Activated CD4-positive, alpha-beta T cell treated with anti-CD3 and anti-CD28 coated beads, Interleukin-2, amount 10 ng/mL, durations not matched to agents 7 days and 5 days (primary cell): Measurements from ENCODE around the gene MEN1. TPM values are rescaled to one million over a fixed set of nuclear protein-coding genes. Genes with fewer than 3 reads are reported as not detected.
A peak's percentile ranks its signal among the peaks of the same experiment; 100 is the strongest.

Experiments
- CTCF ChIA-PET: fragments of 350-600 bp; sonication (Branson Sonifier 250); formaldehyde crosslinking; loops from one replicate; lab custom pipeline; 2021; ENCODE audit warnings: antibody characterized with exemption; lab: Charles Lee
- POLR2A ChIA-PET: fragments of 350-600 bp; sonication (Branson Sonifier 250); formaldehyde crosslinking; loops from one replicate; lab custom pipeline; 2021; ENCODE audit warnings: antibody characterized with exemption; lab: Charles Lee
- DNase-seq: peaks from one replicate; pipeline ENCODE4 v3.0.0-alpha.2; 2020
- H3K27ac Mint-ChIP-seq: one replicate; pipeline ENCODE4 v1.8.0; 2021; ENCODE audit warnings: mild to moderate bottlenecking, moderate library complexity, mixed read lengths
- H3K27me3 Mint-ChIP-seq: one replicate; pipeline ENCODE4 v1.8.0; 2021; ENCODE audit warnings: mixed read lengths
- H3K36me3 Mint-ChIP-seq: one replicate; pipeline ENCODE4 v1.8.0; 2021; ENCODE audit warnings: low read depth, mixed read lengths
- H3K4me1 Mint-ChIP-seq: one replicate; pipeline ENCODE4 v1.8.0; 2021; ENCODE audit warnings: mixed read lengths
- H3K4me3 Mint-ChIP-seq: one replicate; pipeline ENCODE4 v1.8.0; 2021; ENCODE audit warnings: mild to moderate bottlenecking, moderate library complexity, mixed read lengths
- H3K9me3 Mint-ChIP-seq: one replicate; pipeline ENCODE4 v1.8.0; 2021; ENCODE audit warnings: mixed read lengths
- total RNA-seq, 2 experiments: library from RNA; stranded (reverse); gene quantifications; one replicate each; pipeline ENCODE4 v1.2.3, GENCODE V29; 2021

The MEN1 gene
- total RNA-seq, 2 experiments from 2014 or later: 35.1 to 38.7 TPM

- H3K36me3 Mint-ChIP-seq: no peaks in the 10 kb centered on the region
- ChIA-PET POLR2A (interaction anchor here (0.6 kb wide), 1 partner anchor 287 kb away, joined by 3 read pairs; the partner anchor contains the start of genes FAU and MRPL49), CTCF (interaction anchor here (0.6 to 1.6 kb wide), 7 partner anchors 10 to 282 kb away, joined by 3 to 4 read pairs (median 3); partner anchors contain the start of genes ARL2, VPS51 and ZNHIT2)
- no peak overlapping the region for H3K4me3 Mint-ChIP-seq
- H3K4me1 Mint-ChIP-seq: peaks cover 6% of the 10 kb centered on the region
- no peaks in the 10 kb centered on the region for H3K27me3 Mint-ChIP-seq
- no peaks in the 10 kb centered on the region for H3K9me3 Mint-ChIP-seq
- no peak overlapping the region for H3K27ac Mint-ChIP-seq
- DNase-seq: no peak
Measured at GRCh38 chr11:64834723-64835615, 24.6 kb upstream of the MEN1 start.

- ChIA-PET POLR2A (interaction anchor here (0.6 kb wide), 1 partner anchor 288 kb away, joined by 3 read pairs; the partner anchor contains the start of genes FAU and MRPL49), CTCF (interaction anchor here (0.6 to 1.6 kb wide), 8 partner anchors 10 to 283 kb away, joined by 3 to 4 read pairs (median 3); partner anchors contain the start of genes ARL2, VPS51 and ZNHIT2)
- Mint-ChIP-seq H3K4me1 (peaks cover 6% of the 10 kb centered on the region), H3K4me3 (no peak overlapping the region), H3K9me3 (no peaks in the 10 kb centered on the region), H3K36me3 (no peaks in the 10 kb centered on the region), H3K27ac (no peak overlapping the region), H3K27me3 (no peaks in the 10 kb centered on the region)
- DNase-seq: no peak
Measured at GRCh38 chr11:64834031-64834722, 23.8 kb upstream of the MEN1 start.

GRCh38 chr11:64833509-64833908 lies 23.2 kb upstream of the MEN1 start:
- POLR2A ChIA-PET: no interaction called here
- Mint-ChIP-seq H3K27me3 (no peaks in the 10 kb centered on the region), H3K9me3 (no peaks in the 10 kb centered on the region), H3K36me3 (no peaks in the 10 kb centered on the region), H3K4me1 (peaks cover 6% of the 10 kb centered on the region), H3K4me3 (no peak overlapping the region), H3K27ac (no peak overlapping the region)
- DNase-seq: no peak
- CTCF ChIA-PET: interaction anchor here (1.0 to 1.6 kb wide), 2 partner anchors 14 to 61 kb away, joined by 3 to 4 read pairs; no protein-coding TSS in a partner anchor

- ChIA-PET CTCF (interaction anchor here (1.0 kb wide), 1 partner anchor 15 kb away, joined by 3 read pairs; no protein-coding TSS in a partner anchor), POLR2A (no interaction called here)
- no peak overlapping the region for H3K27ac Mint-ChIP-seq
- no peak overlapping the region for H3K4me3 Mint-ChIP-seq
- DNase-seq: no peak
- no peaks in the 10 kb centered on the region for H3K27me3 Mint-ChIP-seq
- peaks cover 6% of the 10 kb centered on the region for H3K4me1 Mint-ChIP-seq
- H3K9me3 Mint-ChIP-seq: no peaks in the 10 kb centered on the region
- no peaks in the 10 kb centered on the region for H3K36me3 Mint-ChIP-seq
Measured at GRCh38 chr11:64833198-64833502, 22.8 kb upstream of the MEN1 start.

DNA sequence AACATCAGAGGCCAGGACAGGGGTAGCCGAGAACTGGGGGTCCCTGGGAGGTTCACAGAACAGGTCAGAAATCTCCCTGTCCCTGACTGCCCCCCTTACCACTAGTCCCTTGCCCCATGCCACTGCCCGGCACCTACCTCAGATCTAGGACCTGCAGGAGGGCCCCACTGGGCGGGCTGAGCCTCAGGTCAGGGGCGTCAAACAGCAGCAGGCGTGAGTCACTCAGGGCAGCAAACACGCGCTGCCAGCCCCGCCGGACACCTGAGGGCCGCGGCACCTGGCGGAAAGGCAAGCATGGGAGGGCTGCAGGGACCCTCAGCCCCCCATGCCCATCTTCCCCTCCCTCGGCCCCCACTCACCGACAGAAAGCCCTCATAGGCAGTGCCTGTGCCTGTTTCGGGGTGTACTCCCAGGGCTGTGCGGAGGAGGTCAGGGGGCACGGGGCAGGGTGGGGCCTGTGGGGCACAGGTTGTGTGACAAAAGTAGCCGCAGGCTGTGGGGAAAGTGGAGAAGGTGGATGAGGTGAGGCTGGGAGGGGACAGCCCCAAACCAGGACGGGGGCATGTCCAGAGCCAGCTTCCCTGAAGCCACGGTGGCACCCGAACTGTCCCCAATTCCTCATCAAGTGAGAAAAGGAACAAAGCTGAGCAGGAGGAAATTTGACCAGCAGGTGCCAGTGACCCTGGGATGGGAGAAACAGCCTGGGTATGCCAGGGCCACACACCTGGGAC lies 22.3 kb upstream of the MEN1 start:
- POLR2A ChIA-PET: no interaction called here
- Mint-ChIP-seq H3K4me1 (peaks cover 6% of the 10 kb centered on the region), H3K27me3 (no peaks in the 10 kb centered on the region), H3K36me3 (no peaks in the 10 kb centered on the region), H3K4me3 (no peak overlapping the region), H3K9me3 (no peaks in the 10 kb centered on the region), H3K27ac (no peak overlapping the region)
- DNase-seq: no peak
- CTCF ChIA-PET: no interaction called here

GRCh38 chr11:64831411-64831891 lies 21.1 kb upstream of the MEN1 start:
- H3K27me3 Mint-ChIP-seq: no peaks in the 10 kb centered on the region
- H3K36me3 Mint-ChIP-seq: no peaks in the 10 kb centered on the region
- ChIA-PET POLR2A (interaction anchor here (0.6 kb wide), 1 partner anchor 543 kb away, joined by 3 read pairs; no protein-coding TSS in a partner anchor), CTCF (interaction anchor here (0.6 to 1.2 kb wide), 2 partner anchors 13 to 48 kb away, joined by 3 read pairs; partner anchors contain the start of gene CDC42BPG)
- no peaks in the 10 kb centered on the region for H3K4me1 Mint-ChIP-seq
- H3K4me3 Mint-ChIP-seq: no peak overlapping the region
- no peak for DNase-seq
- H3K27ac Mint-ChIP-seq: peak overlapping the region; percentile 60
- no peaks in the 10 kb centered on the region for H3K9me3 Mint-ChIP-seq

GRCh38 chr11:64829536-64830251 lies 19.3 kb upstream of the MEN1 start:
- Mint-ChIP-seq H3K4me3 (no peak overlapping the region), H3K4me1 (no peaks in the 10 kb centered on the region), H3K27me3 (no peaks in the 10 kb centered on the region), H3K9me3 (no peaks in the 10 kb centered on the region), H3K36me3 (no peaks in the 10 kb centered on the region), H3K27ac (no peak overlapping the region)
- POLR2A ChIA-PET: no interaction called here
- no peak for DNase-seq
- CTCF ChIA-PET: interaction anchor here (0.8 to 1.2 kb wide), 3 partner anchors 10 to 69 kb away, joined by 3 to 5 read pairs (median 3); no protein-coding TSS in a partner anchor

- no peaks in the 10 kb centered on the region for H3K27me3 Mint-ChIP-seq
Measured at GRCh38 chr11:64827451-64827839, 17.1 kb upstream of the MEN1 start.

GRCh38 chr11:64826578-64827450 lies 16.5 kb upstream of the MEN1 start:
- ChIA-PET POLR2A (no interaction called here), CTCF (interaction anchor here (0.6 to 1.6 kb wide), 4 partner anchors 13 to 61 kb away, joined by 3 to 5 read pairs (median 3); partner anchors contain the start of gene CDC42BPG)
- Mint-ChIP-seq H3K27me3 (no peaks in the 10 kb centered on the region), H3K36me3 (no peaks in the 10 kb centered on the region), H3K4me1 (no peaks in the 10 kb centered on the region), H3K27ac (no peak overlapping the region), H3K9me3 (no peaks in the 10 kb centered on the region), H3K4me3 (no peak overlapping the region)
- DNase-seq: no peak

More at GRCh38 chr11:64827451-64827839, 17.1 kb upstream of the MEN1 start:
- POLR2A ChIA-PET: no interaction called here
- no peaks in the 10 kb centered on the region for H3K4me1 Mint-ChIP-seq
- no peaks in the 10 kb centered on the region for H3K9me3 Mint-ChIP-seq
- H3K4me3 Mint-ChIP-seq: no peak overlapping the region
- DNase-seq: no peak
- CTCF ChIA-PET: interaction anchor here (0.8 to 1.6 kb wide), 3 partner anchors 12 to 61 kb away, joined by 3 to 5 read pairs (median 4); partner anchors contain the start of gene CDC42BPG
- no peak overlapping the region for H3K27ac Mint-ChIP-seq
- H3K36me3 Mint-ChIP-seq: no peaks in the 10 kb centered on the region

GRCh38 chr11:64826062-64826461 lies 15.7 kb upstream of the MEN1 start:
- no peak overlapping the region for H3K27ac Mint-ChIP-seq
- no peaks in the 10 kb centered on the region for H3K4me1 Mint-ChIP-seq
- no peaks in the 10 kb centered on the region for H3K27me3 Mint-ChIP-seq
- POLR2A ChIA-PET: no interaction called here
- H3K9me3 Mint-ChIP-seq: no peaks in the 10 kb centered on the region
- no peaks in the 10 kb centered on the region for H3K36me3 Mint-ChIP-seq
- H3K4me3 Mint-ChIP-seq: no peak overlapping the region
- no peak for DNase-seq
- CTCF ChIA-PET: interaction anchor here (0.6 to 1.0 kb wide), 2 partner anchors 12 to 18 kb away, joined by 3 read pairs; partner anchors contain the start of gene CDC42BPG
